ENCODE measurements around the gene MYO3A.

Gene MYO3A

DNA sequence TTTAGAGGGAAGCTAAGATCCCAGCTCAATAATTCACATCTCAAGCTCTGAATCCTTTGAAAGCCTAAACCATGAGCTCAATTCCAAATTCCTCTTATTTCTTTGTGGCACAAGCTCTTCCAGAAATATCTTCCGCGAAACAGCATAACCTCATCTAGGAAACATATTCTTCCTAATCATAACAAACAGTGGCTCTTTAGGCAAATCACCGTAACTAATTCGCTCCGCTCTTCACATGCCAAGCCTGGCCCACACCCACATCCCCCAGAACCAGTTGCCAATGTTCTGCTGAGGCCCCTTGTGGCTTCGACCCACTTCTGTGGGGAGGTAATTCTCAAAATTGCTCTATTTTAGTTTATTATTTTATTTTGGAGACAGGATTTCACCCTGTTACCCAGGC, 301.7 kb downstream of the MYO3A start:
- Histone ChIP-seq H3K27me3 (ENCODE audit: control insufficient read depth, low read length) (no peaks in the 10 kb centered on the region), H3K4me1 (ENCODE audit: control insufficient read depth, low read length) (peaks cover 3% of the 10 kb centered on the region; the same call in 1 of the 2 replicates), H3K9me2 (replicated peaks; ENCODE audit: control insufficient read depth, low read length) (no peaks in the 10 kb centered on the region), H3K9me3 (ENCODE audit: control insufficient read depth, insufficient read depth, low read length) (no peaks in the 10 kb centered on the region), H3K4me2 (ENCODE audit: low read length) (no peak overlapping the region), H3K4me3 (ENCODE audit: low read length) (no peak overlapping the region), H4K20me1 (ENCODE audit: control insufficient read depth, insufficient read depth, low read depth, low read length) (no peaks in the 10 kb centered on the region), H3K27ac (ENCODE audit: low read depth, low read length) (no peak overlapping the region), H3F3A (ENCODE audit: control insufficient read depth, insufficient read depth) (no peaks in the 10 kb centered on the region), H3K79me2 (ENCODE audit: control insufficient read depth, low read length) (no peaks in the 10 kb centered on the region), H3K36me3 (ENCODE audit: control insufficient read depth, low read length) (no peaks in the 10 kb centered on the region)
- TF ChIP-seq, protein P1, sequence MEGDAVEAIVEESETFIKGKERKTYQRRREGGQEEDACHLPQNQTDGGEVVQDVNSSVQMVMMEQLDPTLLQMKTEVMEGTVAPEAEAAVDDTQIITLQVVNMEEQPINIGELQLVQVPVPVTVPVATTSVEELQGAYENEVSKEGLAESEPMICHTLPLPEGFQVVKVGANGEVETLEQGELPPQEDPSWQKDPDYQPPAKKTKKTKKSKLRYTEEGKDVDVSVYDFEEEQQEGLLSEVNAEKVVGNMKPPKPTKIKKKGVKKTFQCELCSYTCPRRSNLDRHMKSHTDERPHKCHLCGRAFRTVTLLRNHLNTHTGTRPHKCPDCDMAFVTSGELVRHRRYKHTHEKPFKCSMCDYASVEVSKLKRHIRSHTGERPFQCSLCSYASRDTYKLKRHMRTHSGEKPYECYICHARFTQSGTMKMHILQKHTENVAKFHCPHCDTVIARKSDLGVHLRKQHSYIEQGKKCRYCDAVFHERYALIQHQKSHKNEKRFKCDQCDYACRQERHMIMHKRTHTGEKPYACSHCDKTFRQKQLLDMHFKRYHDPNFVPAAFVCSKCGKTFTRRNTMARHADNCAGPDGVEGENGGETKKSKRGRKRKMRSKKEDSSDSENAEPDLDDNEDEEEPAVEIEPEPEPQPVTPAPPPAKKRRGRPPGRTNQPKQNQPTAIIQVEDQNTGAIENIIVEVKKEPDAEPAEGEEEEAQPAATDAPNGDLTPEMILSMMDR (IDR thresholded peaks at IDR 0.05; ENCODE audit: low read depth, low read length, poor library complexity, severe bottlenecking), result no peak
- TF ChIP-seq EZH2phosphoT487 (IDR thresholded peaks at IDR 0.05; ENCODE audit: borderline replicate concordance, low read length), result no peak

DNA sequence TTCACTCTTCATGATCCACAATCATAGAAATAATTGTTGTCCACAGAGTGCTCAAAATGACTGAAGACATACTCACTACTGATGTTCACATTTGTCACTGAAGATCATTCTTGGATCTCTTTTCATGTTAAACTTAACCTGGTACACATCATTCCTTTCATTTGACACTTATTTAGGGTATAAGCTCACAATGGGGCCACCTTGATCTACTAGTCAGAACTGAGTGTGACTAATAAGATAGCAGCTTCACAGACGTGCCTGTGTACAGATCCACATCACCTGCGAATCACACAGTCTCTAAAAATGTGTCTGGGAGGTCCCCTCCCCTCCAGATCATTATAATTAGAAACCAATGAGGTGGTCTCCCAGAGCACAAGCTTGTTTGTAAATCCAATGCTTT, 304.3 kb downstream of the MYO3A start:
- Histone ChIP-seq H3K9me2 (replicated peaks; ENCODE audit: control insufficient read depth, low read length) (no peaks in the 10 kb centered on the region), H3K4me2 (ENCODE audit: low read length) (no peak overlapping the region), H4K20me1 (ENCODE audit: control insufficient read depth, insufficient read depth, low read depth, low read length) (no peaks in the 10 kb centered on the region), H3K4me3 (ENCODE audit: low read length) (no peak overlapping the region), H3K79me2 (ENCODE audit: control insufficient read depth, low read length) (no peaks in the 10 kb centered on the region), H3K36me3 (ENCODE audit: control insufficient read depth, low read length) (no peaks in the 10 kb centered on the region), H3K9me3 (ENCODE audit: control insufficient read depth, insufficient read depth, low read length) (no peaks in the 10 kb centered on the region), H3K27ac (ENCODE audit: low read depth, low read length) (no peak overlapping the region), H3F3A (ENCODE audit: control insufficient read depth, insufficient read depth) (no peaks in the 10 kb centered on the region), H3K27me3 (ENCODE audit: control insufficient read depth, low read length) (no peaks in the 10 kb centered on the region), H3K4me1 (ENCODE audit: control insufficient read depth, low read length) (no peaks in the 10 kb centered on the region)
- TF ChIP-seq, protein P1 (IDR thresholded peaks at IDR 0.05; ENCODE audit: low read depth, low read length, poor library complexity, severe bottlenecking), result no peak
- no peak for TF ChIP-seq EZH2phosphoT487 (IDR thresholded peaks at IDR 0.05; ENCODE audit: borderline replicate concordance, low read length)

DNA sequence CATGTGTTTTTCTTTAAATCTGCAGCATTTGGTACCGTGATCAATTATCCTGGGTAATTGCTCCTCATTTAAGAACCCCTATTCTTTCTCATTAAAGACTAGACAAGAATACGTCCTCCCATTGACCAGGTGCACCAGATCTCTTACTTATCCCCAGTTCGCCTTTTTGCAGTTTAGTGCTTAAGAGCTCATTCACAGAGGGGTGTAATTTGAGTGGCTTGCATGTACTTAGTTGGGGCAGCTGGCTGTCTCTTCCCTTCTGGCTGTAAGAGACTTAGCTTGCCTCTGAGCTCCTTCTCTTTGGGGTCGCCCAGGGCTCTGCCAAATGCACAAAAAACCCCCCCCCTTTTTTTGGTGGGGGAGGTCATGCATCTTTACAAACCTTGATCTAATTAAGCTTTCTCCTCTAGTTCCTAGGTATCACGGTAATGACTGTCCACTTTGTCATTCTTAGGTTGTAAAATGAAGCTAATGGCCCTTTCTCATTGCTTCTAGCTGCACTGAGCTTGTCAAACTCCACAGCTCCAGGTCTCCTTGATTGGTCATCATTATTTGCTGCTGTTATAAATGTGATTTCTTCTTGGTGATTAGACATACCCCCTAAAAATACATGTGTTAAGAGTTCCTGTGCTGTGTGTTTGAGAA, 308.8 kb downstream of the MYO3A start:
- H3F3A ChIP-seq (ENCODE audit: control insufficient read depth, insufficient read depth), result no peaks in the 10 kb centered on the region
- H3K36me3 ChIP-seq (ENCODE audit: control insufficient read depth, low read length), result no peaks in the 10 kb centered on the region
- no peak overlapping the region for H3K27ac ChIP-seq (ENCODE audit: low read depth, low read length)
- H3K4me3 ChIP-seq (ENCODE audit: low read length), result no peak overlapping the region
- no peaks in the 10 kb centered on the region for H3K4me1 ChIP-seq (ENCODE audit: control insufficient read depth, low read length)
- no peaks in the 10 kb centered on the region for H3K9me2 ChIP-seq (replicated peaks; ENCODE audit: control insufficient read depth, low read length)
- no peaks in the 10 kb centered on the region for H3K9me3 ChIP-seq (ENCODE audit: control insufficient read depth, insufficient read depth, low read length)
- H4K20me1 ChIP-seq (ENCODE audit: control insufficient read depth, insufficient read depth, low read depth, low read length), result no peaks in the 10 kb centered on the region
- TF ChIP-seq, protein P1 (IDR thresholded peaks at IDR 0.05; ENCODE audit: low read depth, low read length, poor library complexity, severe bottlenecking), result no peak
- no peak for TF ChIP-seq EZH2phosphoT487 (IDR thresholded peaks at IDR 0.05; ENCODE audit: borderline replicate concordance, low read length)
- H3K27me3 ChIP-seq (ENCODE audit: control insufficient read depth, low read length), result no peaks in the 10 kb centered on the region
- no peaks in the 10 kb centered on the region for H3K79me2 ChIP-seq (ENCODE audit: control insufficient read depth, low read length)
- no peak overlapping the region for H3K4me2 ChIP-seq (ENCODE audit: low read length)
